ENCODE measurements around the gene CACNA1A.

Gene CACNA1A

GRCh38 chr19:13441810-13442512, 64.3 kb downstream of the CACNA1A start:
- Histone ChIP-seq H3K23ac (ENCODE audit: low read length in 2 of 2) (no peak overlapping the region), H3K27ac (ENCODE audit: low read length, poor library complexity, severe bottlenecking) (no peak overlapping the region), H2BK120ac (ENCODE audit: low read depth, low read length) (no peak overlapping the region), H3K14ac (ENCODE audit: low read length in 2 of 2) (no peak overlapping the region), H3K4me2 (ENCODE audit: low read length, poor library complexity, severe bottlenecking) (no peak overlapping the region), H2BK12ac (ENCODE audit: low read length in 2 of 2) (no peak overlapping the region), H3K4me1 (ENCODE audit: control insufficient read depth, insufficient read depth, low read depth, low read length) (no peaks in the 10 kb centered on the region), H2BK5ac (ENCODE audit: low read depth, low read length, poor library complexity, severe bottlenecking) (no peak overlapping the region), H3K4me3 (ENCODE audit: insufficient read depth in 1 of 2, low read depth in 1 of 2, low read length in 2 of 2) (no peak overlapping the region), H2BK15ac (ENCODE audit: low read depth, poor library complexity, severe bottlenecking) (no peak overlapping the region), H4K8ac (ENCODE audit: low read length) (no peak overlapping the region), H3K9ac (ENCODE audit: low read length) (no peak overlapping the region), H3K9me3 (ENCODE audit: control insufficient read depth, low read length) (peaks cover 3% of the 10 kb centered on the region), H4K91ac (ENCODE audit: low read length) (no peak overlapping the region), H2AK5ac (ENCODE audit: low read length, severe bottlenecking) (no peak overlapping the region), H2AFZ (ENCODE audit: low read depth, low read length) (no peak overlapping the region), H3K4ac (ENCODE audit: low read depth in 1 of 2, low read length in 2 of 2) (no peak overlapping the region), H3K27me3 (ENCODE audit: control insufficient read depth in 1 of 2, insufficient read depth in 1 of 2, low read length in 2 of 2) (no peaks in the 10 kb centered on the region), H3K79me1 (replicated peaks; ENCODE audit: low read length, poor library complexity, severe bottlenecking) (no peaks in the 10 kb centered on the region), H3K36me3 (ENCODE audit: control insufficient read depth in 1 of 2, insufficient read depth in 2 of 2, low read depth in 1 of 2, low read length in 2 of 2) (peaks cover 0 to 13% of the 10 kb centered on the region in 2 experiments), H3K18ac (ENCODE audit: low read depth in 1 of 2, low read length in 2 of 2) (no peak overlapping the region)
- peak; percentile 8 for DNase-seq
- 38% methylated on average over 10 of the region's 10 CpGs for WGBS

- Histone ChIP-seq H4K8ac (ENCODE audit: low read length) (no peak overlapping the region), H3K36me3 (ENCODE audit: control insufficient read depth in 1 of 2, insufficient read depth in 2 of 2, low read depth in 1 of 2, low read length in 2 of 2) (peaks cover 0 to 7% of the 10 kb centered on the region in 2 experiments), H3K79me1 (replicated peaks; ENCODE audit: low read length, poor library complexity, severe bottlenecking) (no peaks in the 10 kb centered on the region), H3K4me1 (ENCODE audit: control insufficient read depth, insufficient read depth, low read depth, low read length) (no peaks in the 10 kb centered on the region), H4K91ac (ENCODE audit: low read length) (no peak overlapping the region), H3K23ac (ENCODE audit: low read length in 2 of 2) (no peak overlapping the region), H3K18ac (ENCODE audit: low read depth in 1 of 2, low read length in 2 of 2) (no peak overlapping the region), H3K9me3 (ENCODE audit: control insufficient read depth, low read length) (peaks cover 3% of the 10 kb centered on the region), H3K4ac (ENCODE audit: low read depth in 1 of 2, low read length in 2 of 2) (no peak overlapping the region), H3K9ac (ENCODE audit: low read length) (no peak overlapping the region), H2BK5ac (ENCODE audit: low read depth, low read length, poor library complexity, severe bottlenecking) (no peak overlapping the region), H2BK12ac (ENCODE audit: low read length in 2 of 2) (no peak overlapping the region), H3K4me2 (ENCODE audit: low read length, poor library complexity, severe bottlenecking) (no peak overlapping the region), H3K27me3 (ENCODE audit: control insufficient read depth in 1 of 2, insufficient read depth in 1 of 2, low read length in 2 of 2) (no peaks in the 10 kb centered on the region), H2BK120ac (ENCODE audit: low read depth, low read length) (no peak overlapping the region), H3K14ac (ENCODE audit: low read length in 2 of 2) (no peak overlapping the region), H2AK5ac (ENCODE audit: low read length, severe bottlenecking) (no peak overlapping the region), H2AFZ (ENCODE audit: low read depth, low read length) (no peak overlapping the region), H3K27ac (ENCODE audit: low read length, poor library complexity, severe bottlenecking) (no peak overlapping the region), H3K4me3 (ENCODE audit: insufficient read depth in 1 of 2, low read depth in 1 of 2, low read length in 2 of 2) (no peak overlapping the region), H2BK15ac (ENCODE audit: low read depth, poor library complexity, severe bottlenecking) (no peak overlapping the region)
- 47% methylated on average over 6 of the region's 6 CpGs for WGBS
- DNase-seq = no peak
These were observed 68.2 kb downstream of the CACNA1A start for GRCh38 chr19:13437919-13438618.

- no peak overlapping the region for H3K14ac ChIP-seq (ENCODE audit: low read length in 2 of 2)
- no peaks in the 10 kb centered on the region for H3K27me3 ChIP-seq (ENCODE audit: control insufficient read depth in 1 of 2, insufficient read depth in 1 of 2, low read length in 2 of 2)
- no peak overlapping the region for H4K91ac ChIP-seq (ENCODE audit: low read length)
- H2BK5ac ChIP-seq (ENCODE audit: low read depth, low read length, poor library complexity, severe bottlenecking) = no peak overlapping the region
- no peaks in the 10 kb centered on the region for H3K79me1 ChIP-seq (replicated peaks; ENCODE audit: low read length, poor library complexity, severe bottlenecking)
- H2BK12ac ChIP-seq (ENCODE audit: low read length in 2 of 2) = no peak overlapping the region
- H3K27ac ChIP-seq (ENCODE audit: low read length, poor library complexity, severe bottlenecking) = no peak overlapping the region
- no peak overlapping the region for H2AK5ac ChIP-seq (ENCODE audit: low read length, severe bottlenecking)
- no peaks in the 10 kb centered on the region for H3K4me1 ChIP-seq (ENCODE audit: control insufficient read depth, insufficient read depth, low read depth, low read length)
- no peak overlapping the region for H3K4me3 ChIP-seq (ENCODE audit: insufficient read depth in 1 of 2, low read depth in 1 of 2, low read length in 2 of 2)
- no peak overlapping the region for H4K8ac ChIP-seq (ENCODE audit: low read length)
- no peak overlapping the region for H3K9ac ChIP-seq (ENCODE audit: low read length)
- no peak for DNase-seq
- H3K4me2 ChIP-seq (ENCODE audit: low read length, poor library complexity, severe bottlenecking) = no peak overlapping the region
- no peak overlapping the region for H2AFZ ChIP-seq (ENCODE audit: low read depth, low read length)
- no peak overlapping the region for H2BK15ac ChIP-seq (ENCODE audit: low read depth, poor library complexity, severe bottlenecking)
- H2BK120ac ChIP-seq (ENCODE audit: low read depth, low read length) = no peak overlapping the region
- no peak overlapping the region for H3K4ac ChIP-seq (ENCODE audit: low read depth in 1 of 2, low read length in 2 of 2)
- 86% methylated on average over 1 of the region's 1 CpG for WGBS
- H3K9me3 ChIP-seq (ENCODE audit: control insufficient read depth, low read length) = peaks cover 3% of the 10 kb centered on the region
- no peak overlapping the region for H3K23ac ChIP-seq (ENCODE audit: low read length in 2 of 2)
- no peak overlapping the region for H3K18ac ChIP-seq (ENCODE audit: low read depth in 1 of 2, low read length in 2 of 2)
- H3K36me3 ChIP-seq (ENCODE audit: control insufficient read depth in 1 of 2, insufficient read depth in 2 of 2, low read depth in 1 of 2, low read length in 2 of 2) = peaks cover 0 to 7% of the 10 kb centered on the region in 2 experiments
These were observed 69.9 kb downstream of the CACNA1A start for GRCh38 chr19:13436352-13436751.

GRCh38 chr19:13430790-13431582, 75.3 kb downstream of the CACNA1A start:
- H3K9me3 ChIP-seq (ENCODE audit: control insufficient read depth, low read length) = no peaks in the 10 kb centered on the region
- no peak overlapping the region for H2AFZ ChIP-seq (ENCODE audit: low read depth, low read length)
- no peak overlapping the region for H3K14ac ChIP-seq (ENCODE audit: low read length in 2 of 2)
- no peak overlapping the region for H2BK15ac ChIP-seq (ENCODE audit: low read depth, poor library complexity, severe bottlenecking)
- no peak overlapping the region for H3K18ac ChIP-seq (ENCODE audit: low read depth in 1 of 2, low read length in 2 of 2)
- no peaks in the 10 kb centered on the region for H3K27me3 ChIP-seq (ENCODE audit: control insufficient read depth in 1 of 2, insufficient read depth in 1 of 2, low read length in 2 of 2)
- no peak overlapping the region for H3K4me3 ChIP-seq (ENCODE audit: insufficient read depth in 1 of 2, low read depth in 1 of 2, low read length in 2 of 2)
- H3K4me1 ChIP-seq (ENCODE audit: control insufficient read depth, insufficient read depth, low read depth, low read length) = no peaks in the 10 kb centered on the region
- H2BK12ac ChIP-seq (ENCODE audit: low read length in 2 of 2) = no peak overlapping the region
- no peak overlapping the region for H3K23ac ChIP-seq (ENCODE audit: low read length in 2 of 2)
- 62% methylated on average over 4 of the region's 5 CpGs for WGBS
- no peak overlapping the region for H3K4ac ChIP-seq (ENCODE audit: low read depth in 1 of 2, low read length in 2 of 2)
- no peak overlapping the region for H2AK5ac ChIP-seq (ENCODE audit: low read length, severe bottlenecking)
- no peak overlapping the region for H3K4me2 ChIP-seq (ENCODE audit: low read length, poor library complexity, severe bottlenecking)
- DNase-seq = peak; percentile 6
- H3K36me3 ChIP-seq (ENCODE audit: control insufficient read depth in 1 of 2, insufficient read depth in 2 of 2, low read depth in 1 of 2, low read length in 2 of 2) = no peaks in the 10 kb centered on the region
- no peak overlapping the region for H3K9ac ChIP-seq (ENCODE audit: low read length)
- no peak overlapping the region for H3K27ac ChIP-seq (ENCODE audit: low read length, poor library complexity, severe bottlenecking)
- H2BK120ac ChIP-seq (ENCODE audit: low read depth, low read length) = no peak overlapping the region
- no peak overlapping the region for H4K8ac ChIP-seq (ENCODE audit: low read length)
- H4K91ac ChIP-seq (ENCODE audit: low read length) = no peak overlapping the region
- no peaks in the 10 kb centered on the region for H3K79me1 ChIP-seq (replicated peaks; ENCODE audit: low read length, poor library complexity, severe bottlenecking)
- H2BK5ac ChIP-seq (ENCODE audit: low read depth, low read length, poor library complexity, severe bottlenecking) = no peak overlapping the region

Measured in mesenchymal stem cell (in vitro differentiated cells and primary cell).